ENCODE measurements around the gene NPL.

DNA sequence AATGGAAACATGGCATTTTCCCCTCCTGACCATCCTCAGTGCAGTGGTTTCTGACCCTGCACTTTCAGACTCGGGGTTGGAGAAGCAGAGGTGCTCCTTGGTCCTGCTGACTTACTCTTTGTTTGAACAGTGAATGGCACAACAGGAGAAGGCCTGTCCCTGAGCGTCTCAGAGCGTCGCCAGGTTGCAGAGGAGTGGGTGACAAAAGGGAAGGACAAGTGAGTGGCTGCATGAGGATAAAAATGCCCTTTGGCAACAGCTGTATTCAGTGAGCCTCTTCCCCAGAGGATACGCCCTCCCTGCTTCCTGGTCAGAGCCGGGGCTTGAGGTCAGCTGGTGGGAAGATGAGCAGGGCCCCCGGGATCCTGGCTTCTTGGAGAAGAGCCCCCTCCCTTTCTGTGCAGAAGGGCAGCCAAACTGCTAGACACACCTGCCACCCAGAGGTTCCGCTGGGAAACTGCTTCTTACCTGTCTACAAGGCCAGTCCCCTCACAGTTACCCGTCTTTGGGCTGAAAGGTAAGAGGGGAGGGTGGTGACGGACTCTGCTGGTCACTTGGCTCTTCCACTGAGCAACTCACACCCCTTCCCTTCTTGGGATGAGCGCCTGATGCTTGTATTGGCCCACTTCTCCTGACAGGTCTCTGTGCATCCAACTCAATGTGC, 16.6 kb downstream of the NPL start:
- TF ChIP-seq EZH2 (IDR thresholded peaks at IDR 0.05; ENCODE audit: insufficient read depth, poor library complexity, severe bottlenecking) = no peak
- no peak for TF ChIP-seq EZH2phosphoT487 (IDR thresholded peaks at IDR 0.05; ENCODE audit: insufficient read depth, low read depth)

Data from GM23248 (cell line).